Activated B cell treated with CpG ODN at 0.5 μM for 24 hours (primary cell): ENCODE measurements around the gene ZAP70. TPM values are rescaled to one million over a fixed set of nuclear protein-coding genes. Genes with fewer than 3 reads are reported as not detected.

Experiments used
- ATAC-seq: fragments of 200-7000 bp; cut with Tn5 transposase; one replicate; pipeline ENCODE4 v1.10.0; 2021; ENCODE audit warnings: low read depth, mild to moderate bottlenecking, moderate library complexity
- CTCF ChIA-PET: fragments of 350-600 bp; sonication (Branson Sonifier 250); formaldehyde crosslinking; loops from one replicate; lab custom pipeline; 2021; ENCODE audit warnings: antibody characterized with exemption; lab: Charles Lee
- POLR2A ChIA-PET: fragments of 350-600 bp; sonication (Branson Sonifier 250); formaldehyde crosslinking; loops from one replicate; lab custom pipeline; 2021; ENCODE audit warnings: antibody characterized with exemption; lab: Charles Lee
- DNase-seq: peaks from one replicate; pipeline ENCODE4 v3.0.0; 2022
- H3K27ac Mint-ChIP-seq: one replicate; pipeline ENCODE4 v1.8.0; 2020; ENCODE audit warnings: mixed read lengths
- H3K27me3 Mint-ChIP-seq: one replicate; pipeline ENCODE4 v1.8.0; 2021; ENCODE audit warnings: mixed read lengths
- H3K36me3 Mint-ChIP-seq: one replicate; pipeline ENCODE4 v1.8.0; 2021; ENCODE audit warnings: low read depth, mixed read lengths
- H3K4me1 Mint-ChIP-seq: one replicate; pipeline ENCODE4 v1.8.0; 2021; ENCODE audit warnings: mixed read lengths
- H3K4me3 Mint-ChIP-seq: one replicate; pipeline ENCODE4 v1.8.0; 2020; ENCODE audit warnings: mild to moderate bottlenecking, mixed read lengths
- H3K9me3 Mint-ChIP-seq: one replicate; pipeline ENCODE4 v1.8.0; 2020; ENCODE audit warnings: mixed read lengths
- intact Hi-C: fragments of 100-400 bp; cut with micrococcal nuclease; formaldehyde crosslinking; loops from one replicate; pipeline ENCODE4 v1.15.1; 2024
- total RNA-seq: library from RNA; stranded (reverse); gene quantifications from 2 replicates; pipeline ENCODE4 v1.2.3, GENCODE V29; 2022
- TF ChIP-seq, protein P1 (sequence below): fragments of 200-600 bp; IDR thresholded peaks from one replicate; pipeline ENCODE4 v1.8.0; 2022; ENCODE audit warnings: antibody characterized with exemption, mild to moderate bottlenecking

Gene ZAP70
- total RNA-seq, 1 donor from 2014 or later = 4.8 TPM

GRCh38 chr2:97719362-97720155, 6.2 kb downstream of the ZAP70 start:
- H3K4me1 Mint-ChIP-seq = peaks cover 31% of the 10 kb centered on the region
- TF ChIP-seq, protein P1, sequence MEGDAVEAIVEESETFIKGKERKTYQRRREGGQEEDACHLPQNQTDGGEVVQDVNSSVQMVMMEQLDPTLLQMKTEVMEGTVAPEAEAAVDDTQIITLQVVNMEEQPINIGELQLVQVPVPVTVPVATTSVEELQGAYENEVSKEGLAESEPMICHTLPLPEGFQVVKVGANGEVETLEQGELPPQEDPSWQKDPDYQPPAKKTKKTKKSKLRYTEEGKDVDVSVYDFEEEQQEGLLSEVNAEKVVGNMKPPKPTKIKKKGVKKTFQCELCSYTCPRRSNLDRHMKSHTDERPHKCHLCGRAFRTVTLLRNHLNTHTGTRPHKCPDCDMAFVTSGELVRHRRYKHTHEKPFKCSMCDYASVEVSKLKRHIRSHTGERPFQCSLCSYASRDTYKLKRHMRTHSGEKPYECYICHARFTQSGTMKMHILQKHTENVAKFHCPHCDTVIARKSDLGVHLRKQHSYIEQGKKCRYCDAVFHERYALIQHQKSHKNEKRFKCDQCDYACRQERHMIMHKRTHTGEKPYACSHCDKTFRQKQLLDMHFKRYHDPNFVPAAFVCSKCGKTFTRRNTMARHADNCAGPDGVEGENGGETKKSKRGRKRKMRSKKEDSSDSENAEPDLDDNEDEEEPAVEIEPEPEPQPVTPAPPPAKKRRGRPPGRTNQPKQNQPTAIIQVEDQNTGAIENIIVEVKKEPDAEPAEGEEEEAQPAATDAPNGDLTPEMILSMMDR = no peak
- POLR2A ChIA-PET = no interaction called here
- no peaks in the 10 kb centered on the region for H3K9me3 Mint-ChIP-seq
- CTCF ChIA-PET = interaction anchor here (0.8 to 1.7 kb wide), 3 partner anchors 10 to 21 kb away, joined by 3 to 5 read pairs (median 4); no protein-coding TSS in a partner anchor
- DNase-seq (no peak), ATAC-seq (no peak)
- peak overlapping the region; percentile 77 for H3K4me3 Mint-ChIP-seq
- no peaks in the 10 kb centered on the region for H3K36me3 Mint-ChIP-seq
- H3K27me3 Mint-ChIP-seq = no peaks in the 10 kb centered on the region
- peak overlapping the region; percentile 94 for H3K27ac Mint-ChIP-seq
- intact Hi-C loops = no loop called here

DNA sequence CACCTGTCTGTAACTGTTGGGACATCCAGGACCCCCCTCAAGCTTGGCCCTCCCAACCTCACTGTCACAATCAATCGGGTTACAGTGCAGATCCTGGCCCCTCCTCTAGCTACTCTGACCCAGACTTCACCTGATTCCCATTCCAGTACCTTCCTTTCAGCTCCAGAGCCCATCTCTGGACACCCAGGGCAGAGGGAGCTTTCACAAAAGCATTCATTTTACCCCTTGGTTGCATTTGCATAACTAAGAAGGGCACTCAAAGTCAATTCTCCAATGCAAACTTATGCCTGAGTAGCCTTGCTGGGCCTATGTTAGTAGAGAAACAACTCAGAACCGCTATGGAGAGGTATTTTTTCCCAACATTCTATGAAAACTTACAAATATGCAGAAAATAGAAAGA, 7.4 kb downstream of the ZAP70 start:
- no peak overlapping the region for H3K4me3 Mint-ChIP-seq
- intact Hi-C loops = no loop called here
- no peak overlapping the region for H3K27ac Mint-ChIP-seq
- peaks cover 30% of the 10 kb centered on the region for H3K4me1 Mint-ChIP-seq
- no peaks in the 10 kb centered on the region for H3K9me3 Mint-ChIP-seq
- DNase-seq = no peak
- no peaks in the 10 kb centered on the region for H3K27me3 Mint-ChIP-seq
- CTCF ChIA-PET = no interaction called here
- H3K36me3 Mint-ChIP-seq = no peaks in the 10 kb centered on the region
- TF ChIP-seq, protein P1 = no peak
- no peak for ATAC-seq
- POLR2A ChIA-PET = no interaction called here

- TF ChIP-seq, protein P1 = no peak
- no peak for DNase-seq
- ChIA-PET CTCF (no interaction called here), POLR2A (no interaction called here)
- Mint-ChIP-seq H3K9me3 (no peaks in the 10 kb centered on the region), H3K27ac (no peak overlapping the region), H3K27me3 (no peaks in the 10 kb centered on the region), H3K4me1 (peaks cover 21% of the 10 kb centered on the region), H3K36me3 (no peaks in the 10 kb centered on the region), H3K4me3 (no peak overlapping the region)
- intact Hi-C loops = no loop called here
- ATAC-seq = no peak
Measured at GRCh38 chr2:97722227-97722626, 8.9 kb downstream of the ZAP70 start.

GRCh38 chr2:97723156-97724072, 10.0 kb downstream of the ZAP70 start:
- TF ChIP-seq, protein P1 = no peak
- H3K4me3 Mint-ChIP-seq = no peak overlapping the region
- DNase-seq (no peak), ATAC-seq (no peak)
- H3K27ac Mint-ChIP-seq = no peak overlapping the region
- H3K36me3 Mint-ChIP-seq = no peaks in the 10 kb centered on the region
- ChIA-PET POLR2A (no interaction called here), CTCF (no interaction called here)
- no peaks in the 10 kb centered on the region for H3K9me3 Mint-ChIP-seq
- H3K4me1 Mint-ChIP-seq = peaks cover 13% of the 10 kb centered on the region
- H3K27me3 Mint-ChIP-seq = no peaks in the 10 kb centered on the region
- intact Hi-C loops = no loop called here

GRCh38 chr2:97724073-97724410, 10.7 kb downstream of the ZAP70 start:
- TF ChIP-seq, protein P1 = no peak
- no peaks in the 10 kb centered on the region for H3K27me3 Mint-ChIP-seq
- ATAC-seq (no peak), DNase-seq (no peak)
- H3K27ac Mint-ChIP-seq = no peak overlapping the region
- H3K9me3 Mint-ChIP-seq = no peaks in the 10 kb centered on the region
- ChIA-PET CTCF (no interaction called here), POLR2A (no interaction called here)
- no peak overlapping the region for H3K4me3 Mint-ChIP-seq
- intact Hi-C loops = no loop called here
- H3K36me3 Mint-ChIP-seq = no peaks in the 10 kb centered on the region
- peaks cover 7% of the 10 kb centered on the region for H3K4me1 Mint-ChIP-seq
